Loucy (cell line): Measurements from ENCODE around the gene HS6ST3.

Experiments used
- H2AFZ ChIP-seq: fragments of 200-600 bp; sonication (generic); 2 replicates; pipeline ENCODE4 v1.6.0; 2016; ENCODE audit warnings: antibody characterized with exemption, mild to moderate bottlenecking, low read length, moderate library complexity
- H3F3A ChIP-seq: fragments of 200-600 bp; 2 replicates; pipeline ENCODE4 v1.6.0; 2016; ENCODE audit warnings: antibody characterized with exemption, low read depth, mild to moderate bottlenecking
- H3K27me3 ChIP-seq: fragments of 200-600 bp; sonication (generic); 2 replicates; pipeline ENCODE4 v1.6.1; 2014; ENCODE audit warnings: low read length, mild to moderate bottlenecking; ENCODE audit not compliant: insufficient read depth, poor library complexity, severe bottlenecking
- H3K36me3 ChIP-seq: fragments of 200-600 bp; sonication (generic); 2 replicates; pipeline ENCODE4 v1.6.1; 2016; ENCODE audit warnings: low read length; ENCODE audit not compliant: insufficient read depth
- H3K4me1 ChIP-seq: fragments of 200-600 bp; sonication (generic); 2 replicates; pipeline ENCODE4 v1.5.1; 2014; ENCODE audit warnings: low read length, mild to moderate bottlenecking; ENCODE audit not compliant: insufficient read depth, poor library complexity, severe bottlenecking
- H3K4me2 ChIP-seq: fragments of 200-600 bp; sonication (generic); 2 replicates; pipeline ENCODE4 v1.6.0; 2014; ENCODE audit warnings: antibody characterized with exemption, low read length, low read depth, mild to moderate bottlenecking; ENCODE audit not compliant: poor library complexity, severe bottlenecking
- H3K4me3 ChIP-seq: fragments of 200-600 bp; sonication (generic); 2 replicates; pipeline ENCODE4 v1.5.1; 2014; ENCODE audit warnings: low read length, mild to moderate bottlenecking, mixed read lengths; ENCODE audit not compliant: poor library complexity, severe bottlenecking
- H3K79me2 ChIP-seq: fragments of 200-600 bp; sonication (generic); 2 replicates; pipeline ENCODE4 v1.6.1; 2014; ENCODE audit warnings: low read length; ENCODE audit not compliant: insufficient read depth
- H3K9ac ChIP-seq: fragments of 200-600 bp; sonication (generic); 2 replicates; pipeline ENCODE4 v1.6.0; 2014; ENCODE audit warnings: mild to moderate bottlenecking, low read depth, low read length, moderate library complexity; ENCODE audit not compliant: poor library complexity, severe bottlenecking
- H3K9me2 ChIP-seq: fragments of 200-600 bp; sonication (generic); replicated peaks from 2 replicates; pipeline ENCODE4 v1.6.1; 2016; ENCODE audit warnings: low read depth, low read length, mixed read lengths
- H3K9me3 ChIP-seq: fragments of 200-600 bp; sonication (generic); 2 replicates; pipeline ENCODE4 v1.6.1; 2014; ENCODE audit warnings: mild to moderate bottlenecking, antibody characterized with exemption, low read length, low read depth; ENCODE audit not compliant: insufficient read depth
- H4K20me1 ChIP-seq: fragments of 200-600 bp; sonication (generic); 2 replicates; pipeline ENCODE4 v1.6.0; 2014; ENCODE audit warnings: antibody characterized with exemption, low read length, mild to moderate bottlenecking; ENCODE audit not compliant: insufficient read depth, poor library complexity, severe bottlenecking
- EZH2phosphoT487 ChIP-seq: fragments of 200-600 bp; IDR thresholded peaks from 2 replicates; pipeline ENCODE4 v1.6.1; 2018; ENCODE audit warnings: antibody characterized with exemption, mild to moderate bottlenecking, moderate library complexity, borderline replicate concordance
- TF ChIP-seq, protein P1 (sequence below): fragments of 200-600 bp; sonication (generic); conservative IDR thresholded peaks from 2 replicates; pipeline ENCODE4 v1.5.1; 2014; ENCODE audit warnings: mild to moderate bottlenecking, antibody characterized with exemption, low read length

Gene HS6ST3

DNA sequence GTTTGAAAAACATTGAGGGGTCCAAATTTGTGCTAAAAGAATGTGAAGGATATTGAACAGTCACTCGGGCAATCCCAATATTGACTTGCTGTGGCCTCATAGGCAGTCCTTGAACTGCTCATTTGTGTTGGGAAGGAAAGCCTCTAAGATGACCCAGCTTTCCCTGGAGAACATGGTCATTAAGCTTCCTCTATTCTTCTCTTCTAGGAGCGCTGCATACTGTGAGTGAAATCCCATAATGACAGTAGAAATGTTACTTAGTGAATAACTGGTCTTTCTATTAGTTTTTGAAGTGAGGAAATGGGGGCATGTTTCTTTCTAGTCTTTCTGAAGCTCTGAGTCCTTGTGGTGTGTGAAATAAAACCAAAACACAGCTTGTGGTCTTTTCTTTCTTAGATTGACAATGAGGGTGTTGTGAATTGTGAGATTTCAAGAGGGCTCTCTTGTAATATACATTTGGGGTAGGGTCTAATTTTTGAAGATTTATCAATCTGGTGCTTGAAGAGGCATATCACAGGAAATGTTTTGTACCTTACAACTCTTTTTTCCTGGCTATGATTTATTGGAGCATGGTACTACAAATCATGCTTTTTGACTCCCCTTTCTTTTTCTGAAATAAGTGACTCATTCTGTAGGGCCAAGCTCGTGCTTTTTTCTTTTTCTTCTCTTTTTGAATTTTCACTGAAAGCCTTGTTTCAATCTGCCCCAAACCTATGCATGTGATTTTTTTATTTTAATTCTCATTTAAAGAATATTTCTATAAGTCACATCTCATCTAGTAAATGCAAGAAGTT, 653.6 kb downstream of the HS6ST3 start:
- Histone ChIP-seq H3K9ac (no peak overlapping the region), H3K36me3 (no peaks in the 10 kb centered on the region), H4K20me1 (no peaks in the 10 kb centered on the region), H3K4me3 (no peak overlapping the region), H3K79me2 (no peaks in the 10 kb centered on the region), H3K27me3 (no peaks in the 10 kb centered on the region), H3K9me2 (no peaks in the 10 kb centered on the region), H3K9me3 (no peaks in the 10 kb centered on the region; the same call in 1 of the 2 replicates), H3K4me1 (no peaks in the 10 kb centered on the region), H2AFZ (no peak overlapping the region), H3F3A (no peaks in the 10 kb centered on the region), H3K4me2 (no peak overlapping the region)
- TF ChIP-seq, protein P1, sequence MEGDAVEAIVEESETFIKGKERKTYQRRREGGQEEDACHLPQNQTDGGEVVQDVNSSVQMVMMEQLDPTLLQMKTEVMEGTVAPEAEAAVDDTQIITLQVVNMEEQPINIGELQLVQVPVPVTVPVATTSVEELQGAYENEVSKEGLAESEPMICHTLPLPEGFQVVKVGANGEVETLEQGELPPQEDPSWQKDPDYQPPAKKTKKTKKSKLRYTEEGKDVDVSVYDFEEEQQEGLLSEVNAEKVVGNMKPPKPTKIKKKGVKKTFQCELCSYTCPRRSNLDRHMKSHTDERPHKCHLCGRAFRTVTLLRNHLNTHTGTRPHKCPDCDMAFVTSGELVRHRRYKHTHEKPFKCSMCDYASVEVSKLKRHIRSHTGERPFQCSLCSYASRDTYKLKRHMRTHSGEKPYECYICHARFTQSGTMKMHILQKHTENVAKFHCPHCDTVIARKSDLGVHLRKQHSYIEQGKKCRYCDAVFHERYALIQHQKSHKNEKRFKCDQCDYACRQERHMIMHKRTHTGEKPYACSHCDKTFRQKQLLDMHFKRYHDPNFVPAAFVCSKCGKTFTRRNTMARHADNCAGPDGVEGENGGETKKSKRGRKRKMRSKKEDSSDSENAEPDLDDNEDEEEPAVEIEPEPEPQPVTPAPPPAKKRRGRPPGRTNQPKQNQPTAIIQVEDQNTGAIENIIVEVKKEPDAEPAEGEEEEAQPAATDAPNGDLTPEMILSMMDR: no peak
- TF ChIP-seq EZH2phosphoT487: no peak

DNA sequence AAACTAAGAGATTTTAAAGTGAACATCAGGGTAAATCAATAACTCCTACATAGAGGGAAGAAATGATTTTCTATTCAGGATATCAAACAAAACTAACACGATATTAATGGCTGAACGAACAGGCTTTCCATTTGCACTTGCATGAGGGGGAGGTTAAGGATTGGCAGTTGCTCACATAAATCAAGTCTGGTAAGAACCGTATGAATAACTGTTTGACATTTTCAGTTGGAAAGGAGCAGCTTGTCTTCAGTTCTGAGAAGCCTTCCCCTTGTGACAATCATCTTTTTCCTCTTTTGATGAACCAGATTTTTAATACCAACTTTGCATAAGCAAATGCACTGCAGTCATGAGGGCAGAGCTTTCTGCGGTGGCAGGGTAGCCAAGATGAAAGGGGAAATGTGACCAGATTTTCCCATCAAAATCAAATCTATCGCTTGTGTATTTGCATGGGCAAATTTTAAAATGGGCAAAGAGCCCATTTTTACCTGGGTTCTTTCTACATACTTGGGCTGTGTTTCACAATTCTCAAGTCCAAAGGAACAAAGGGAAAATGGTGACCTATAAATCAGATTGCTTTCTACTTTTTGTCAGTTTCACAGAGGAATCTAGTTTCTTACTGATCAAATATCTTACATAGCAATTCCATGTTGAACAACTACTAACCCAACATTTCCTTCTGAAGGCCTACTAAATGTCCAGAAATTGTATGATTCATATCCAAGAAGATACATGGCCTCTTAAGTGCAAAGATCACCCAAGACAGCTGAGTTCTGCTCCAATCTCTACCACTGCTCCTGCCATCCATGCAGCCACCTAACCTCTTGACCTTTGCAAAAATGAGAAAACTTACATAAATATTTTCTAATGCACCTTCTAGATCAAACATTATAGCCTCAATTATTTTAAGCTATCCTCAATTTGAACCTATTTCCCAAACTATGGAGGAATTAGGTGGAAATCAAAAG, 654.7 kb downstream of the HS6ST3 start:
- H3F3A ChIP-seq: no peaks in the 10 kb centered on the region
- H3K4me3 ChIP-seq: no peak overlapping the region

DNA sequence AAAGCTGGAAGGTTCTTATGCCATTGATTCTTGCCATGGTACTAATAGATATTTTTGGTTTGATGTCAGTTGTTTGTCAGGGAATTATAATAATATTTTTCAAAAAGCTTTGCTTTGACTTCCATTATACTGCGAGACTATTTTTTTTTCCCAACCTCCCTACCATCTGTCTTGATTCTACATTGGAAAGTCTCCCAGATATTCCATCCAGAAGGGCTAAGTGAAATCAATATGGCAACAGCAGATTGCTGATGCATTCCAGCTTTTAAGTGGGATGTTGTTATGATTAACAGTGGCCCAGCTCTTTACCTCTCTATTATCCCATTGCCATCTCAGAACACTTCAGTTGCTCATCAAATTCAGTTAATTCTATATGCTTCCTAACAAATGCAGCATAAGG, 657.0 kb downstream of the HS6ST3 start:
- Histone ChIP-seq H3F3A (no peaks in the 10 kb centered on the region), H3K9ac (no peak overlapping the region), H3K4me3 (no peak overlapping the region), H2AFZ (no peak overlapping the region), H4K20me1 (no peaks in the 10 kb centered on the region), H3K9me3 (no peaks in the 10 kb centered on the region; the same call in 1 of the 2 replicates), H3K79me2 (no peaks in the 10 kb centered on the region), H3K4me2 (no peak overlapping the region), H3K36me3 (no peaks in the 10 kb centered on the region), H3K4me1 (no peaks in the 10 kb centered on the region), H3K9me2 (no peaks in the 10 kb centered on the region), H3K27me3 (no peaks in the 10 kb centered on the region)
- no peak for TF ChIP-seq EZH2phosphoT487
- TF ChIP-seq, protein P1: no peak

More for the DNA sequence above, 654.7 kb downstream of the HS6ST3 start:
- Histone ChIP-seq H3K9me3 (no peaks in the 10 kb centered on the region; the same call in 1 of the 2 replicates), H2AFZ (no peak overlapping the region), H3K4me1 (no peaks in the 10 kb centered on the region), H3K36me3 (no peaks in the 10 kb centered on the region), H4K20me1 (no peaks in the 10 kb centered on the region), H3K9ac (no peak overlapping the region), H3K4me2 (no peak overlapping the region), H3K27me3 (no peaks in the 10 kb centered on the region), H3K79me2 (no peaks in the 10 kb centered on the region), H3K9me2 (no peaks in the 10 kb centered on the region)
- no peak for TF ChIP-seq EZH2phosphoT487
- TF ChIP-seq, protein P1: no peak
